ENCODE data around the gene GPC6. TPM values are rescaled to one million over a fixed set of nuclear protein-coding genes. Genes with fewer than 3 reads are reported as not detected.

Gene GPC6
- polyA plus RNA-seq = under 1 TPM; 0.16 to 0.22 TPM

DNA sequence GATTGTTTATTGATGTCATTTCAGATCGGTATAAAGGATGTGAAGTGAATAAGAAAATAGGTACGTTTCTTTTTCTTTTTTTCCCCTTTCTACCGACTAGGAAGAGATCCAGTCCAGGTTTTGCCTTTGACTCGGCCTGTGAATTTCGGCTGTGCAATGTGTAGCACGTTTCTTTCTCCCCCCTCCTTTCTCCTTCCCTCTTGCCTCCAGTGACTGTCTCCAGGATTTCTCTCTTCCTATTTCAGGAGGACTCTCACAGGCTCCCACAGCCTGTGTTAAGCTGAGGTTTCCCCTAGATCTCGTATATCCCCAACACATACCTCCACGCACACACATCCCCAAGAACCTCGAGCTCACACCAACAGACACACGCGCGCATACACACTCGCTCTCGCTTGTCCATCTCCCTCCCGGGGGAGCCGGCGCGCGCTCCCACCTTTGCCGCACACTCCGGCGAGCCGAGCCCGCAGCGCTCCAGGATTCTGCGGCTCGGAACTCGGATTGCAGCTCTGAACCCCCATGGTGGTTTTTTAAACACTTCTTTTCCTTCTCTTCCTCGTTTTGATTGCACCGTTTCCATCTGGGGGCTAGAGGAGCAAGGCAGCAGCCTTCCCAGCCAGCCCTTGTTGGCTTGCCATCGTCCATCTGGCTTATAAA is at the start of gene GPC6:
TSS of gene GPC6 (plus strand) at position 185 of the 657 bp plus-strand sequence.
- peak within 1 kb of the TSS in 1 of 2 donors; percentile 34 for H3K27ac ChIP-seq (ENCODE audit: low read depth in 2 of 2, low read length in 1 of 2)
- no peaks in the 10 kb centered on the region for H3K36me3 ChIP-seq (ENCODE audit: control insufficient read depth in 2 of 2, insufficient read depth in 2 of 2, low read length in 1 of 2)
- peaks cover 0 to 8% of the 10 kb centered on the region in 2 donors for H3K4me1 ChIP-seq (ENCODE audit: control insufficient read depth in 2 of 2, insufficient read depth in 2 of 2, low read length in 1 of 2)
- peaks cover 0 to 4% of the 10 kb centered on the region in 2 donors for H3K27me3 ChIP-seq (ENCODE audit: control insufficient read depth in 1 of 2, insufficient read depth in 2 of 2, low read length in 2 of 2)
- no peaks in the 10 kb centered on the region for H3K9me3 ChIP-seq (ENCODE audit: control insufficient read depth in 2 of 2, insufficient read depth in 1 of 2, low read depth in 1 of 2, low read length in 1 of 2)
- H3K4me3 ChIP-seq (ENCODE audit: low read depth in 1 of 2, low read length in 2 of 2) = peak within 1 kb of the TSS; percentile 38 to 53
- 1 to 3% methylated on average over 31 of the region's 31 CpGs for WGBS, 2 donors

DNA sequence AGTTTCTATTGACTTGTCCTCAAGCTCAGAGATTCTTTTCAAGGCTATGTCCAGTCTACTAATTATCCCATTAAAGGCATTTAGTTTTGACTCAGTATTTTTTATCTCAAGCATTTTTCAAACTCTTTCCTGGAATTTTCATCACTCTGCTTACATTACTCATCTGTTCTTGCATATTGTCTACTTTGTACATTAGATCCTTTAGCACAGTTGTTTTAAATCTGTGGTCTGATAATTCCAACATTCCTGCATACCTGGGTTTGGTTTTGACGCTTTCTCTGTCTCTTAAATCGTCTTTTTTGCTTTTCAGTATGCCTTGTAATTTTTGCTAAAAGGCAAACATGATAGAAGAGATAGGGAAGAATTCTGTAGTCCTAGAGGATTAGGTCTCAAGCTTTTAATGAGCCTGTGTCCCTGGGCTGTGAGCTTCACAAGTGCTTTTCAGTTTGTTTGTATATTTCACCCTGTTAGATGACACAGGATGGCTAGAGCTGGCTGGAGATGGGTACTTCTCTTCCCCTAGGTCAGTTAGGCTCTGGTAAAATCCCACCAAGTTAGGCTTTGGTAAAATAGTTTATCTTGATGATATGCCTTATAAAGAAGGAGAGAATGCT is 46.1 kb upstream of the GPC6 start:
- Histone ChIP-seq H3K27me3 (ENCODE audit: control insufficient read depth in 1 of 2, insufficient read depth in 2 of 2, low read length in 2 of 2) (no peaks in the 10 kb centered on the region), H3K9me3 (ENCODE audit: control insufficient read depth in 2 of 2, insufficient read depth in 1 of 2, low read depth in 1 of 2, low read length in 1 of 2) (no peaks in the 10 kb centered on the region), H3K27ac (ENCODE audit: low read depth in 2 of 2, low read length in 1 of 2) (no peak overlapping the region), H3K36me3 (ENCODE audit: control insufficient read depth in 2 of 2, insufficient read depth in 2 of 2, low read length in 1 of 2) (no peaks in the 10 kb centered on the region), H3K4me3 (ENCODE audit: low read depth in 1 of 2, low read length in 2 of 2) (no peak overlapping the region), H3K4me1 (ENCODE audit: control insufficient read depth in 2 of 2, insufficient read depth in 2 of 2, low read length in 1 of 2) (no peaks in the 10 kb centered on the region)
- WGBS, 2 donors = 35 to 40% methylated on average over 2 of the region's 2 CpGs

DNA sequence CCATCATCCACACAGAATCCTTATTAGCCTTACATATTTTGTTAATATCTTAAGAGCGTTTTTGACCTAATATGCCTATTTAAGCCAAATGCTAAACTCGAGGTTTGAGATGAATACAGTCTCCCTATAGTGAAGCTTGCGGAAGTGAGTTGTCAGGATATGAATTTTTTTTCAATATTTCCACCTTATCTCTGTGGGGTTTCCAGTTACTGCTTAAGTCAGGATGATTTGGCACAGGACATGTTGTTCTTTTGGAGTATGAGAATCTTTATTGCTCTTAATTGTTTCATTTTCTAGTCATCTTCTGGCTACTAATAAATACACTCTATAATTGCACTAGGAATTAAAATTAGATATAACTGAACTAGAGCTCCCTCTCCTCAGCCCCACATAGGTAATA is 44.2 kb upstream of the GPC6 start:
- Histone ChIP-seq H3K9me3 (ENCODE audit: control insufficient read depth in 2 of 2, insufficient read depth in 1 of 2, low read depth in 1 of 2, low read length in 1 of 2) (no peaks in the 10 kb centered on the region), H3K36me3 (ENCODE audit: control insufficient read depth in 2 of 2, insufficient read depth in 2 of 2, low read length in 1 of 2) (no peaks in the 10 kb centered on the region), H3K27ac (ENCODE audit: low read depth in 2 of 2, low read length in 1 of 2) (no peak overlapping the region), H3K4me3 (ENCODE audit: low read depth in 1 of 2, low read length in 2 of 2) (no peak overlapping the region), H3K27me3 (ENCODE audit: control insufficient read depth in 1 of 2, insufficient read depth in 2 of 2, low read length in 2 of 2) (no peaks in the 10 kb centered on the region), H3K4me1 (ENCODE audit: control insufficient read depth in 2 of 2, insufficient read depth in 2 of 2, low read length in 1 of 2) (no peaks in the 10 kb centered on the region)
- 85 to 93% methylated on average over 3 of the region's 3 CpGs for WGBS, 2 donors

DNA sequence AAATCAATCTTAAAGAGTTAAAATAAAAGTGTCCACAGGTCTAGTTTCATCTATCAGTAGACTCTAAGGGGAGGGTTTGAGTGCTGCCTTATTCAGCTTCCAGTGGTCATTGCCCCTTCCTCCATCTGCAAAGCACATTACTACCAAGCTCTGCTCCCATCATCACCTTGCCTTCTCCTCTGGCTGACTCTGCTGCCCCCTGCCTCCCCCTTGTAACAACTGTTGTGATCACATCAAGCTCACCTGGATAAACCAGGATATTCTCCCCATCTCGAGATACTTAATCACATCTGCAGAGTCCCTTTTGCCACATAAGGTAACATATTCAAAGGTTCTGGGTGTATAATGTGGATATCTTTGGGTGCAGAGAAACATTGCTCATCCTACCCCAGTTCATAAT is 43.3 kb upstream of the GPC6 start:
- Histone ChIP-seq H3K4me3 (ENCODE audit: low read depth in 1 of 2, low read length in 2 of 2) (no peak overlapping the region), H3K27me3 (ENCODE audit: control insufficient read depth in 1 of 2, insufficient read depth in 2 of 2, low read length in 2 of 2) (no peaks in the 10 kb centered on the region), H3K36me3 (ENCODE audit: control insufficient read depth in 2 of 2, insufficient read depth in 2 of 2, low read length in 1 of 2) (no peaks in the 10 kb centered on the region), H3K4me1 (ENCODE audit: control insufficient read depth in 2 of 2, insufficient read depth in 2 of 2, low read length in 1 of 2) (no peaks in the 10 kb centered on the region), H3K9me3 (ENCODE audit: control insufficient read depth in 2 of 2, insufficient read depth in 1 of 2, low read depth in 1 of 2, low read length in 1 of 2) (no peaks in the 10 kb centered on the region), H3K27ac (ENCODE audit: low read depth in 2 of 2, low read length in 1 of 2) (no peak overlapping the region)
- 47 to 57% methylated on average over 1 of the region's 1 CpG for WGBS, 2 donors

DNA sequence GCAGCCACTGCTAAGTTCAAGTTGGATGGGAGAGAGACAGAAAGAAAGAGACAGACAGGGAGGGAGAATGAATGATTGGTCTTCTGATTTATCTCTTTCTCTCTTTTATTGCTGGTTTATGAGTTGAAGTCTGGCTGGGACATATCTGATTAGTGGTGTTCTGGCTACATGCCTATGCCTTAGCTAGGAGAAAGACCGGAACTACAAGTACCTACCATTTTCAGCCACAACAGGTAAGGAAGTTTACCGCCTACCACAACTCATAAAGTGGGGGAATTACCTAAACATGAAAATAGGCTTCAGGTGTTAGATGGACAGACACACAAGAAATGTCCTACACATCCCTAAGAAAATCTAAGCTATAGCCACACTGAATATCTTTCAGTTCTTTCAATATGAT is 36.6 kb upstream of the GPC6 start:
- no peak overlapping the region for H3K4me3 ChIP-seq (ENCODE audit: low read depth in 1 of 2, low read length in 2 of 2)
- WGBS, 2 donors = 93 to 94% methylated on average over 2 of the region's 2 CpGs
- H3K27ac ChIP-seq (ENCODE audit: low read depth in 2 of 2, low read length in 1 of 2) = no peak overlapping the region
- H3K27me3 ChIP-seq (ENCODE audit: control insufficient read depth in 1 of 2, insufficient read depth in 2 of 2, low read length in 2 of 2) = no peaks in the 10 kb centered on the region
- H3K4me1 ChIP-seq (ENCODE audit: control insufficient read depth in 2 of 2, insufficient read depth in 2 of 2, low read length in 1 of 2) = no peaks in the 10 kb centered on the region
- H3K9me3 ChIP-seq (ENCODE audit: control insufficient read depth in 2 of 2, insufficient read depth in 1 of 2, low read depth in 1 of 2, low read length in 1 of 2) = no peaks in the 10 kb centered on the region
- no peaks in the 10 kb centered on the region for H3K36me3 ChIP-seq (ENCODE audit: control insufficient read depth in 2 of 2, insufficient read depth in 2 of 2, low read length in 1 of 2)

DNA sequence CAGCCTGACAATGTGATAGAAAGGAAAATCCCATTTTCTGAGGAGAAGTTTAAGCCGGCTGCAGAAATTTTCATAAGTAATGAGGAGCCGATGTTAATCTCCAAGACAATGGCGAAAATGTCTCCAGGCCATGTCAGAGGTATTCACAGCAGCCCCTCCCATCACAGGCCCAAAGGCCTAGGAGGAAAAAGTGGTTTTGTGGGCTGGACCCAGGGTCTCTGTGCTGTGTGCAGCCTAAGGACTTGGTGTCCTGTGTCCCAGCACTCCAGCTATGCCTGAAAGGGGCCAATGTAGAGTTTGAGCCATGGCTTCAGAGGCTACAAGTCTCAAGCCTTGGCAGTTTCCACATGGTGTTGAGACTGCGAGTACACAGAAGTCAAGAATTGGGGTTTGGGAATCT is 32.9 kb upstream of the GPC6 start:
- H3K27me3 ChIP-seq (ENCODE audit: control insufficient read depth in 1 of 2, insufficient read depth in 2 of 2, low read length in 2 of 2) = no peaks in the 10 kb centered on the region
- H3K4me1 ChIP-seq (ENCODE audit: control insufficient read depth in 2 of 2, insufficient read depth in 2 of 2, low read length in 1 of 2) = no peaks in the 10 kb centered on the region

DNA sequence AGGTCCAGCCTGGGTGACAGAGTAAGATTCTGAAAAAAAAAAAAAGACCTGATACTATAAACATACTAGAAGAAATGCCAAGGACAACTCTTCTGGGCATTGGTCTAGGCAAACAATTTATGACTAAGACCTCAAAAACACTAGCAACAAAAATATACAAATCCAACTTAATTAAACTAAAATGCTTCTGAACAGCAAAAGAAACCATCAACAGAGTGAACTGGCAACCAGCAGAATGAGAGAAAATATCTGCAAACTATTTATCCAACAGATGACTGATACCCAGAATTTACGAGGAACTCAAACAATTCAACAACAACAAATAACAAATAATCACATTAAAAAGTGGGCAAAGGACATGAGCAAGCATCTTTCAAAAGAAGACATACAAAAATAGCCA is 26.8 kb upstream of the GPC6 start:
- Histone ChIP-seq H3K4me3 (ENCODE audit: low read depth in 1 of 2, low read length in 2 of 2) (no peak overlapping the region), H3K4me1 (ENCODE audit: control insufficient read depth in 2 of 2, insufficient read depth in 2 of 2, low read length in 1 of 2) (no peaks in the 10 kb centered on the region), H3K36me3 (ENCODE audit: control insufficient read depth in 2 of 2, insufficient read depth in 2 of 2, low read length in 1 of 2) (no peaks in the 10 kb centered on the region), H3K27ac (ENCODE audit: low read depth in 2 of 2, low read length in 1 of 2) (no peak overlapping the region), H3K27me3 (ENCODE audit: control insufficient read depth in 1 of 2, insufficient read depth in 2 of 2, low read length in 2 of 2) (no peaks in the 10 kb centered on the region), H3K9me3 (ENCODE audit: control insufficient read depth in 2 of 2, insufficient read depth in 1 of 2, low read depth in 1 of 2, low read length in 1 of 2) (no peaks in the 10 kb centered on the region)
- WGBS, 2 donors = 75 to 86% methylated on average over 1 of the region's 1 CpG

More for the DNA sequence above, 32.9 kb upstream of the GPC6 start:
- Histone ChIP-seq H3K27ac (ENCODE audit: low read depth in 2 of 2, low read length in 1 of 2) (no peak overlapping the region), H3K4me3 (ENCODE audit: low read depth in 1 of 2, low read length in 2 of 2) (no peak overlapping the region), H3K9me3 (ENCODE audit: control insufficient read depth in 2 of 2, insufficient read depth in 1 of 2, low read depth in 1 of 2, low read length in 1 of 2) (no peaks in the 10 kb centered on the region), H3K36me3 (ENCODE audit: control insufficient read depth in 2 of 2, insufficient read depth in 2 of 2, low read length in 1 of 2) (no peaks in the 10 kb centered on the region)
- WGBS, 2 donors = 94 to 95% methylated on average over 4 of the region's 4 CpGs

DNA sequence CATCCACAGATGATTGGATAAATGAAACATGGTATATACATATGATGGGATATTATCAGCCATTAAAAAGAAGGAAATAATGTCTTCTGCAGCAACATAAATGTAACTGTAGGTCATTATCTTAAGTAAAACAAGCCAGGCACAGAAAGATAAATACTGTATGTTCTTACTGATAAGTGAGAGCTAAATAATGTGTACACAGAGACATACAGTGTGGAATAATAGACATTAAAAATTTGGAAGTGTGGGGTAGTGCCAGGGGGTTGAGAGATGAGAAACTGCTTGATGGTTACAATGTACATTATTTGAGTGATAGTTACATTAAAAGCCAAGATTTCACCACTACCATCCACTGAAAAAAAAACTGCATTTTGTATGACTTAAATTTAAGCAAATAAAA is 26.0 kb upstream of the GPC6 start:
- H3K4me3 ChIP-seq (ENCODE audit: low read depth in 1 of 2, low read length in 2 of 2) = no peak overlapping the region

DNA sequence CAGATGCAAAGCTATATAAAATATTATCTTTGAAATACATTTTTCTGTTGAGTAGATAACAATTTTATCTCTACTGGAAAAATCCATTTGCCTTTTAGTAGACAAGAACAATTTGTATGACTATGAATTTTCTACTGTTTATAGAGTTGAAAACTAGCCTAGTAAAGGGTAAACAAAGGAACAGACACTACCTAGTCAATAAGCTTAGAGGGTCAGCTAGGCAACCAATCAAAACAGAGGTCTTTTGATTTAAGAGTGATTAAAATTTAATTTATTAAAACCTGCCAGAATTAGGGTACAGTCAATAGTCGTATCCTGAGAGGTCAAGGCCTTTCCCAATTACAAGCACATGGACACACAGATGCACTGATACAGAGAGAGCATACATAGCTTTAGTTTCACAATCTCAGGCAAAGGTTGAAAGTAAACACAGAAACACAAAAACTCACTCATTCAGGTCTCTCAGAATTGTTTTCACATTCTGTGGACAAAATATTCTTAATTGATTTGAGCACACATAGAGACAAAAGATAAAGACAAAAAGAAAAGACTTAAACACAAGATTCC is 24.5 kb upstream of the GPC6 start:
- no peak overlapping the region for H3K27ac ChIP-seq (ENCODE audit: low read depth in 2 of 2, low read length in 1 of 2)
- H3K4me1 ChIP-seq (ENCODE audit: control insufficient read depth in 2 of 2, insufficient read depth in 2 of 2, low read length in 1 of 2) = no peaks in the 10 kb centered on the region
- no peak overlapping the region for H3K4me3 ChIP-seq (ENCODE audit: low read depth in 1 of 2, low read length in 2 of 2)
- no peaks in the 10 kb centered on the region for H3K36me3 ChIP-seq (ENCODE audit: control insufficient read depth in 2 of 2, insufficient read depth in 2 of 2, low read length in 1 of 2)
- no peaks in the 10 kb centered on the region for H3K9me3 ChIP-seq (ENCODE audit: control insufficient read depth in 2 of 2, insufficient read depth in 1 of 2, low read depth in 1 of 2, low read length in 1 of 2)
- no peaks in the 10 kb centered on the region for H3K27me3 ChIP-seq (ENCODE audit: control insufficient read depth in 1 of 2, insufficient read depth in 2 of 2, low read length in 2 of 2)
- WGBS, 2 donors = 55 to 65% methylated on average over 1 of the region's 1 CpG

More for the DNA sequence above, 26.0 kb upstream of the GPC6 start:
- no peaks in the 10 kb centered on the region for H3K27me3 ChIP-seq (ENCODE audit: control insufficient read depth in 1 of 2, insufficient read depth in 2 of 2, low read length in 2 of 2)
- no peaks in the 10 kb centered on the region for H3K9me3 ChIP-seq (ENCODE audit: control insufficient read depth in 2 of 2, insufficient read depth in 1 of 2, low read depth in 1 of 2, low read length in 1 of 2)
- no peaks in the 10 kb centered on the region for H3K4me1 ChIP-seq (ENCODE audit: control insufficient read depth in 2 of 2, insufficient read depth in 2 of 2, low read length in 1 of 2)
- H3K36me3 ChIP-seq (ENCODE audit: control insufficient read depth in 2 of 2, insufficient read depth in 2 of 2, low read length in 1 of 2) = no peaks in the 10 kb centered on the region
- no peak overlapping the region for H3K27ac ChIP-seq (ENCODE audit: low read depth in 2 of 2, low read length in 1 of 2)
